ENCODE data around the gene KLF16.

DNA sequence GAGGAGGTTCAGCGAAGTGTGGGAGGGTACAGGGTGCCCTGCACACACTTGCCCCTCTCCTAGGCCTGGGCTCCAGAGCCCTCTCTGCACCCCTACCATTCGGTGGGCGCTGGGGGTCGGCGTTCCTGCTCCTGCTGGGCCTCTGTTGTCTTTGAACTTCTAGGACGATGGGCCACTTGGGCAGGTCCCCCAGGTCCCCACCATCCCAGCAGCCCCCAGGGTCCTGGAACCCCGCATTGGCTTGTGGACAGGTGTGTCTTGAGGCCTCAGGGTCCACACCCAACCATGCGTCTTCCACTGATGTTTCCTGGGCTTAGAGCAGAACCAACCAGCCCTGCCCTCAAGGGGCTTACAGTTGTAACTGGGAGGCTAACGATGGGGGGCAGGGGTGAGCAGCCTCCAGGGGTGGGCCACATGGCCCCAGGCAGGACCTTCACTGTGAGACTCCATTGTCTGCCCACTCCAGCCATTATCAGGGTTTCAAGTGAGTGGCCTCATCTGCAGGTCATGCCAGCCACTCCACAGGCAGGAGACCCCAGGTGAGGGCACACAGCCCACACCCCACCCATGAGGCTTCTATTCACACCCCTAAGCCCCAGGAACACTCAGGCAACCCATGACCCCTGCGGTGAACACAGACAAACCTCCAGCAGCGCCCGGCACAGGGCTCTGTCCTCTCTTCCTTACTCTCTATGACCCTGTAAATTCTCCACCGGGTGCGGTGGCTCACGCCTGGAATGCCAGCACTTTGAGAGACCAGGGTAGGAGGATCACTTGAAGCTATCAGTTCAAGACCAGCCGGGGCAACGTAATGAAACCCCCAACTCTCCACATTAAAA, 2.0 kb upstream of the KLF16 start:
- TF ChIP-seq CTCF (IDR thresholded peaks at IDR 0.05; ENCODE audit: low read length) (no peak), EZH2 (IDR thresholded peaks at IDR 0.05; ENCODE audit: borderline replicate concordance, low read length) (no peak)

Data from OCI-LY1 (cell line).